Right lobe of liver (tissue), 6 donors: ENCODE measurements around the gene TADA2B. TPM values are rescaled to one million over a fixed set of nuclear protein-coding genes. Genes with fewer than 3 reads are reported as not detected.
"Not testable (repeated sequence)": the region's sequence is repeated elsewhere in the genome, so short reads cannot be mapped to it uniquely, and the experiment has no call there.

ENCODE experiments used
- ATAC-seq, 4 donors: fragments of 200-7000 bp; cut with Tn5 transposase; one replicate each; pipeline ENCODE4 v1.9.1; 2020; ENCODE audit warnings: mild to moderate bottlenecking in 4 of 4, moderate library complexity in 4 of 4
- DNase-seq, 3 donors: peaks; one replicate each; pipeline ENCODE4 v3.0.0-alpha.2; 2020
- H3K27ac ChIP-seq, 3 donors: fragments of 200-600 bp; one replicate each; pipeline ENCODE4 v1.8.0; 2022
- H3K27me3 ChIP-seq, 2 donors: fragments of 200-600 bp; one replicate each; pipeline ENCODE4 v1.8.0; 2022
- H3K36me3 ChIP-seq, 4 donors: fragments of 200-600 bp; sonication (generic) in 1 of 4; one replicate each; pipeline versions ENCODE4 v1.5.1 to v1.8.0; 2017 to 2022; ENCODE audit warnings: control low read depth in 1 of 4
- H3K4me1 ChIP-seq, 4 donors: fragments of 200-600 bp; sonication (generic) in 1 of 4; one replicate each; pipeline versions ENCODE4 v1.5.1 to v1.8.0; 2017 to 2022; ENCODE audit warnings: control low read depth in 1 of 4
- H3K4me3 ChIP-seq, 3 donors: fragments of 200-600 bp; one replicate each; pipeline ENCODE4 v1.8.0; 2022
- H3K9me3 ChIP-seq, 4 donors: fragments of 200-600 bp; sonication (generic) in 1 of 4; one replicate each; pipeline versions ENCODE4 v1.5.1 to v1.8.0; 2017 to 2022; ENCODE audit warnings: control low read depth in 1 of 4
- POLR2A ChIP-seq: fragments of 450-650 bp; IDR thresholded peaks from one replicate; pipeline ENCODE4 v1.6.1; 2017; ENCODE audit warnings: antibody characterized with exemption, mild to moderate bottlenecking
- WGBS: methylation state at CpG from one replicate; pipeline ENCODE4 v1.1.6; 2018; ENCODE audit warnings: low coverage, low lambda C conversion rate; ENCODE audit not compliant: insufficient coverage; ENCODE audit errors: missing lambda C conversion rate; 5-methylcytosine and 5-hydroxymethylcytosine counted together
- intact Hi-C, 2 donors: fragments of 100-400 bp; cut with DNase I; formaldehyde crosslinking; loops; one replicate each; pipeline versions ENCODE4 v1.11.2 to v1.14.1; 2022
- total RNA-seq, 6 experiments: library from RNA; depleted of rRNA in 2 of 6; stranded (reverse); fragments of >200 nt in 2 of 6; fragmentation: NEBNext Ultra II Directional in 3 of 6; extraction: Animal tissue kit (Norgen Biotek cat#: 25700) in 3 of 6; gene quantifications; one replicate each; pipeline versions ENCODE4 v1.1.0 to v1.2.4, GENCODE V29; 2016 to 2023
- TF ChIP-seq, protein P1 (sequence below), 4 donors: fragments of 200-600 bp in 3 of 4; fragments of 450-650 bp in 1 of 4; IDR thresholded peaks; one replicate each; pipeline versions ENCODE4 v1.5.1 to v1.8.0; 2016 to 2022; ENCODE audit warnings: antibody characterized with exemption in 4 of 4, mild to moderate bottlenecking in 2 of 4
- donor health status: DM: no; HTN: yes; CAD: no.
- donor health status: DM: no; HTN: no; CAD: no.
- donor health status: DM: no; HTN: no; CAD: no.
- donor health status: DM: no; HTN: yes; CAD: no.
- donor health status: DM: no; HTN: yes; CAD: no.

TADA2B gene
- total RNA-seq, 6 experiments from 2014 or later, result 12.1 to 16.3 (median 14.0) TPM

DNA sequence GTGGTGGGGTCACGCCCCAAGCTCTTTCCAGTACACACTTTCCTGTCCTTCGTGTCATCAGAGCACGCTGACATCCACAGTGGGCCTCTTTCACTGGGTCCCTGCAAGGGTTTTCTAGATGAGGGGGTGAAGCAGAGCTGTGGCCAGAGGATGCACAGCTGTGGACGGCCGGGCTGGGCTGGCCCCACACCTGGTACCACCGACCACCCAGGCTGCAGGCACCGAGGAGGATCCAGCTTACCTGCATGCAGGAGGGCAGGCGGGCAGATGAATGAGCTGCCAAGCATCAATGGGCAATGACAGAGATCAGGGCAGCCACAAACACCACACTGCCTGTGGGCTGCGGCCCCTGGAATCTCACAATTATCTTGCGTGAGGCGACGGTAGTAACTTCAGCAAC is 34.2 kb downstream of the TADA2B start:
- intact Hi-C loops, result loop anchor here (10.0 kb wide), 2 partner anchors 173 to 353 kb away; partner anchors contain the start of gene TBC1D14 (in 1 of the 2)
- H3K9me3 ChIP-seq, result no peaks in the 10 kb centered on the region
- TF ChIP-seq, protein P1, sequence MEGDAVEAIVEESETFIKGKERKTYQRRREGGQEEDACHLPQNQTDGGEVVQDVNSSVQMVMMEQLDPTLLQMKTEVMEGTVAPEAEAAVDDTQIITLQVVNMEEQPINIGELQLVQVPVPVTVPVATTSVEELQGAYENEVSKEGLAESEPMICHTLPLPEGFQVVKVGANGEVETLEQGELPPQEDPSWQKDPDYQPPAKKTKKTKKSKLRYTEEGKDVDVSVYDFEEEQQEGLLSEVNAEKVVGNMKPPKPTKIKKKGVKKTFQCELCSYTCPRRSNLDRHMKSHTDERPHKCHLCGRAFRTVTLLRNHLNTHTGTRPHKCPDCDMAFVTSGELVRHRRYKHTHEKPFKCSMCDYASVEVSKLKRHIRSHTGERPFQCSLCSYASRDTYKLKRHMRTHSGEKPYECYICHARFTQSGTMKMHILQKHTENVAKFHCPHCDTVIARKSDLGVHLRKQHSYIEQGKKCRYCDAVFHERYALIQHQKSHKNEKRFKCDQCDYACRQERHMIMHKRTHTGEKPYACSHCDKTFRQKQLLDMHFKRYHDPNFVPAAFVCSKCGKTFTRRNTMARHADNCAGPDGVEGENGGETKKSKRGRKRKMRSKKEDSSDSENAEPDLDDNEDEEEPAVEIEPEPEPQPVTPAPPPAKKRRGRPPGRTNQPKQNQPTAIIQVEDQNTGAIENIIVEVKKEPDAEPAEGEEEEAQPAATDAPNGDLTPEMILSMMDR (IDR thresholded peaks at IDR 0.05), result no peak
- TF ChIP-seq POLR2A, result no peak
- no peak overlapping the region for H3K4me3 ChIP-seq
- DNase-seq (no peak), ATAC-seq (no peak)
- no peaks in the 10 kb centered on the region for H3K4me1 ChIP-seq
- no peaks in the 10 kb centered on the region for H3K36me3 ChIP-seq
- no peaks in the 10 kb centered on the region for H3K27me3 ChIP-seq
- WGBS, result 90% methylated on average over 5 of the region's 12 CpGs
- no peak overlapping the region for H3K27ac ChIP-seq

DNA sequence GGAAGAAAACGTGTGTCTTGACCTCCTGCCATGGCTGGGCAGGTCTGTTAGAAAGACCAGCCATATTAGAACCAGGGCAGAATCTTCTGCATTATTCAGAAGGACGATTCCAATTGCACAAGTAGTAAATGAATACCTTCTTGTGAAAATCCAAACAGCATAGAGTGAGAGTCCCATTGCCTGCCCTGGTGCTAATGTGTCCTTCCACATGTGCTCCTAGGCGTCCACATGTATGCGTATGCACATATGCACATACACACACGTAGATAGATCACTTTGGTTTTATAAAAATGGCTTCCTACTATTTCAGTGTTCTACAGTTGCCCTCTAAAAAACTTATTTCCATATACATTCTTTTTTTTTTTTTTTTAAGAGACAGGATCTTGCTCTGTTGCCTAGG is 34.9 kb downstream of the TADA2B start:
- H3K4me1 ChIP-seq, result no peaks in the 10 kb centered on the region
- no peaks in the 10 kb centered on the region for H3K9me3 ChIP-seq
- H3K36me3 ChIP-seq, result no peaks in the 10 kb centered on the region
- intact Hi-C loops, result loop anchor here (10.0 kb wide), 2 partner anchors 173 to 353 kb away; partner anchors contain the start of gene TBC1D14 (in 1 of the 2)
- no peak overlapping the region for H3K4me3 ChIP-seq
- ATAC-seq, result no peak
- no peak for DNase-seq
- WGBS, result 81% methylated on average over 4 of the region's 5 CpGs
- H3K27me3 ChIP-seq, result no peaks in the 10 kb centered on the region
- TF ChIP-seq POLR2A, result no peak
- TF ChIP-seq, protein P1 (IDR thresholded peaks at IDR 0.05), result no peak
- no peak overlapping the region for H3K27ac ChIP-seq

DNA sequence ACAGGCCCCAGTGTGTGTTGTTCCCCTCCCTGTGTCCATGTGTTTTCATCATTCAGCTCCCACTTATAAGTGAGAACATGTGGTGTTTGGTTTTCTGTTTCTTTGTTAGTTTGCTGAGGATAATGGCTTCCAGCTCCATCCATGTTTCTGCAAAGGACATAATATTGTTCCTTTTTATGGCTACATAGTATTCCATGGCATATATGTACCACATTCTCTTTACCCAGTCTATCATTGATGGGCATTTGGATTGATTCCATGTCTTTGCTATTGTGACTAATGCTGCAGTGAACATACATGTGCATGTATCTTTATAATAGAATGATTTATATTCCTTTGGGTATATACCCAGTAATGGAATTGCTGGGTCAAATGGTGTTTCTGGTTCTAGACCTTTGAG is 36.3 kb downstream of the TADA2B start:
- ATAC-seq, H3K4me1 ChIP-seq, H3K9me3 ChIP-seq, H3K36me3 ChIP-seq, DNase-seq, H3K27ac ChIP-seq, H3K4me3 ChIP-seq, H3K27me3 ChIP-seq: not testable (repeated sequence)
- intact Hi-C loops, result loop anchor here (10.0 kb wide), 2 partner anchors 175 to 355 kb away; partner anchors contain the start of gene TBC1D14 (in 1 of the 2)

DNA sequence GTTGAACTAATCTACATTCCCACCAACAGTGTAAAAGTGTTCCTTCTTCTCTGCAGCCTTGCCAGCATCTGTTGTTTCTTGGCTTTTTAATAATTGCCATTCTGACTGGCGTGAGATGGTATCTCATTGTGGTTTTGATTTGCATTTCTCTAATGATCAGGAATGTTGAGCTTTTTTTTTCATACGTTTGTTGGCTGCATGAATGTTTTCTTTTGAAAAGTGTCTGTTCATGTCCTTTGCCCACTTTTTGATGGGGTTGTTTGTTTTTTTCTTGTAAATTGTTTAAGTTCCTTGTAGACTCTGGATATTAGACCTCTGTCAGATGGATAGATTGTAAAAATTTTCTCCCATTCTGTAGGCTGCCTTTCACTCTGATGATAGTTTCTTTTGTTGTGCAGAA is 36.7 kb downstream of the TADA2B start:
- 68% methylated on average over 2 of the region's 2 CpGs for WGBS
- not testable (repeated sequence) for H3K27ac ChIP-seq, ATAC-seq

DNA sequence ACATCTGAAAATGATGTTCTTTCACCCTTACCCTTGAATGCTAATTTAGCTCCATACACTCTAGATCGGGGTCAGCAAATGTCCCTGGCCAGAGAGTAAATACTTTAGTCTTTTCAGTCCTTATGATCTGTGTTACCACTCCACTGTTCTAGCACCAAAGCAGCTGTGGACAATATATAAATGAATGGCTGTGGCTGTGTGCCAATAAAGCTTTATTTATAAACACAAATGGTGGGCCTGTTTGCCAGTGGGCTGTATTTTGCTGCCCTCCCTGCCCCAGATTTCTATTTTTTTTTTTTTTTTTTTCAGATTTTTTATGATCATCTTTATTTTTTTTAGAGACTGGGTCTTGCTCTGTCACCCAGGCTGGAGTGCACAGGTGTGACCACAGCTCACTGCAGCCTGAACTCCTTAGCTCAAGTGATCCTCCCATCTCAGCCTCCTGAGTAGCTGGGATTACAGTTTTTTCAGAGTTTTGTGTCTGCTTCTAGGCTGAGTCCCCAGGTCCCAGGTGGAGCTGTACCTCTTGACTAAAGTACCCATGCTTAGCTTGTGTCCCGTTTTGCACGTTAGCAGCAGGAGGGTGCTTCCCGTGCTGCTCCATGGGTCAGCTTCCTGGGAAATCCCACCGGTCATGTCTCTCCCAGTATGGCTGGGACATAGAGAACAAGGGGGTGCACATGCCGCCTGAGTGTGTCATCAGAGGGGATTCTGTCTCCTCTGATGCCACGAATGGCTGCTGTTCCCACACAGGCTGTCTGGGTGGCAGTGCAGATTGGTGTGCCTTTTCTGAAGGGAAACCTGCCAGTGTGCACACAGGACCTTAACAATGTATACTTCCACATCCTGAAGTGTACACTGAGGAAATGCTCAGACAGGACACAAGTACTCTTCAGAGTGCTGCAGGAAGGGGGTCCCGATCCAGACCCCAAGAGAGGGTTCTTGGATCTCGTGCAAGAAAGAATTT is 40.7 kb downstream of the TADA2B start:
- peak; percentile 44 to 74 (median 68) for ATAC-seq
- TF ChIP-seq POLR2A, result no peak
- TF ChIP-seq, protein P1 (IDR thresholded peaks at IDR 0.05), result peak in 1 of 4 donors; percentile 7

More for the DNA sequence above, 36.7 kb downstream of the TADA2B start:
- not testable (repeated sequence) for H3K4me1 ChIP-seq, H3K36me3 ChIP-seq, H3K27me3 ChIP-seq, H3K4me3 ChIP-seq, H3K9me3 ChIP-seq, DNase-seq
- intact Hi-C loops, result loop anchor here (10.0 kb wide), 2 partner anchors 175 to 355 kb away; partner anchors contain the start of gene TBC1D14 (in 1 of the 2)

DNA sequence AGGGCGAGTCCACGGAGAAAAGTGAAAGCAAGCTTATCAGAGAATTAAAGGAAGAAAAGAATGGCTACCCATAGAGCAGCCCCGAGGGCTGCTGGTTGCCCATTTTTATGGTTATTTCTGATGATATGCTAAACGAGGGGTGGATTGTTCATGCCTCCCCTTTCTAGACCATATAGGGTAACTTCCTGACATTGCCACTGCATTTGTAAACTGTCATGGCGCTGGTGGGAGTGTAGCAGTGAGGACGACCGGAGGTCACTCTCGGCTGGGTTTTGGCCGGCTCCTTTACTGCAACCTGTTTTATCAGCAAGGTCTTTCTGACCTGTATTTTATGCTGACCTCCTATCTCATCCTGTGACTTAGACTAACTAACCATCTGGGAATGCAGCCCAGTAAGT is 41.4 kb downstream of the TADA2B start:
- H3K9me3 ChIP-seq, H3K4me1 ChIP-seq, H3K27me3 ChIP-seq, intact Hi-C loops, H3K36me3 ChIP-seq: not testable (repeated sequence)
- Histone ChIP-seq H3K27ac (peak overlapping the region; percentile 13 to 50 (median 48)), H3K4me3 (peak overlapping the region; percentile 31 to 45 (median 44))
- 14% methylated on average over 8 of the region's 9 CpGs for WGBS
- peak; percentile 60 to 77 (median 69) for ATAC-seq
- DNase-seq, result peak in 1 of 3 donors; percentile 68

More for the DNA sequence above, 40.7 kb downstream of the TADA2B start:
- H3K27me3 ChIP-seq, result no peaks in the 10 kb centered on the region
- WGBS, result 39% methylated on average over 8 of the region's 9 CpGs
- intact Hi-C loops, result no loop called here
- no peak for DNase-seq
- peaks cover 0 to 6% (median 0%) of the 10 kb centered on the region in 4 donors for H3K4me1 ChIP-seq
- no peaks in the 10 kb centered on the region for H3K9me3 ChIP-seq
- no peaks in the 10 kb centered on the region for H3K36me3 ChIP-seq
- peak overlapping the region; percentile 31 to 45 (median 44) for H3K4me3 ChIP-seq
- peak overlapping the region; percentile 13 to 50 (median 48) for H3K27ac ChIP-seq
